Measurements from ENCODE around the gene WWTR1.

GRCh38 chr3:149647812-149648211, 10.0 kb downstream of the WWTR1 start:
- TF ChIP-seq CTCF (optimal IDR thresholded peaks at IDR 0.05 in 1 of 3, IDR thresholded peaks at IDR 0.05 in 1 of 3, conservative IDR thresholded peaks at IDR 0.05 in 1 of 3; ENCODE audit: extremely low read depth in 1 of 3, insufficient read depth in 2 of 3, low read length in 3 of 3): no peak
- no peak for TF ChIP-seq EZH2 (IDR thresholded peaks at IDR 0.05; ENCODE audit: low read length)
